Fibroblast of pulmonary artery (primary cell): ENCODE measurements around the gene RIF1.

Source experiments
- DNase-seq: peaks from one replicate; pipeline ENCODE4 v3.0.0-alpha.2; 2010; ENCODE audit warnings: low read depth
- H3K4me3 ChIP-seq: replicated peaks from 2 replicates; pipeline ENCODE4 v1.5.1; 2011; ENCODE audit warnings: low read depth, mild to moderate bottlenecking, control low read depth, low read length, moderate library complexity
- CTCF ChIP-seq: IDR thresholded peaks from 2 replicates; pipeline ENCODE4 v1.5.1; 2011; ENCODE audit warnings: mild to moderate bottlenecking, control low read depth, low read length, inconsistent platforms; ENCODE audit errors: missing control alignments

Gene RIF1

GRCh38 chr2:151380580-151381235, 29.0 kb upstream of the RIF1 start:
- no peak overlapping the region for H3K4me3 ChIP-seq
- TF ChIP-seq CTCF: no peak
- no peak for DNase-seq

- no peak for TF ChIP-seq CTCF
- H3K4me3 ChIP-seq: no peak overlapping the region
- DNase-seq: peak; percentile 79
These were observed 28.4 kb upstream of the RIF1 start for GRCh38 chr2:151381266-151381665.

- no peak for TF ChIP-seq CTCF
- H3K4me3 ChIP-seq: no peak overlapping the region
- DNase-seq: no peak
These were observed 21.7 kb upstream of the RIF1 start for GRCh38 chr2:151388011-151388410.

GRCh38 chr2:151391436-151391835, 18.3 kb upstream of the RIF1 start:
- no peak for TF ChIP-seq CTCF
- no peak overlapping the region for H3K4me3 ChIP-seq
- no peak for DNase-seq

- H3K4me3 ChIP-seq: no peak overlapping the region
- no peak for TF ChIP-seq CTCF
- DNase-seq: no peak
These were observed 15.2 kb upstream of the RIF1 start for GRCh38 chr2:151394509-151394908.

- no peak overlapping the region for H3K4me3 ChIP-seq
- no peak for DNase-seq
- no peak for TF ChIP-seq CTCF
These were observed 14.0 kb upstream of the RIF1 start for GRCh38 chr2:151395509-151396374.

- no peak for TF ChIP-seq CTCF
- no peak for DNase-seq
These were observed 9.7 kb upstream of the RIF1 start for GRCh38 chr2:151399981-151400380.

More at GRCh38 chr2:151399981-151400380, 9.7 kb upstream of the RIF1 start:
- no peak overlapping the region for H3K4me3 ChIP-seq
